IPS-15b (cell line): Measurements from ENCODE around the gene NPHP4.

Experiments used
- H3K27me3 ChIP-seq: one replicate; pipeline ENCODE4 v1.6.1; 2013; ENCODE audit warnings: low read length; ENCODE audit not compliant: control insufficient read depth, insufficient read depth
- H3K36me3 ChIP-seq: one replicate; pipeline ENCODE4 v1.6.1; 2013; ENCODE audit warnings: low read length; ENCODE audit not compliant: control insufficient read depth, insufficient read depth
- H3K4me1 ChIP-seq: one replicate; pipeline ENCODE4 v1.6.1; 2013; ENCODE audit warnings: mild to moderate bottlenecking, low read length; ENCODE audit not compliant: control insufficient read depth, insufficient read depth
- H3K4me3 ChIP-seq: one replicate; pipeline ENCODE4 v1.5.1; 2013; ENCODE audit warnings: low read depth, low read length
- H3K9ac ChIP-seq: one replicate; pipeline ENCODE4 v1.6.1; 2013; ENCODE audit warnings: low read depth, mild to moderate bottlenecking, low read length
- H3K9me3 ChIP-seq: one replicate; pipeline ENCODE4 v1.6.1; 2013; ENCODE audit warnings: mild to moderate bottlenecking, low read length; ENCODE audit not compliant: control insufficient read depth, insufficient read depth

NPHP4 gene

GRCh38 chr1:5948681-5949005 is 43.6 kb downstream of the NPHP4 start:
- Histone ChIP-seq H3K36me3 (peaks cover 3% of the 10 kb centered on the region), H3K27me3 (no peaks in the 10 kb centered on the region), H3K9ac (no peak overlapping the region), H3K4me1 (no peaks in the 10 kb centered on the region), H3K9me3 (no peaks in the 10 kb centered on the region), H3K4me3 (no peak overlapping the region)

DNA sequence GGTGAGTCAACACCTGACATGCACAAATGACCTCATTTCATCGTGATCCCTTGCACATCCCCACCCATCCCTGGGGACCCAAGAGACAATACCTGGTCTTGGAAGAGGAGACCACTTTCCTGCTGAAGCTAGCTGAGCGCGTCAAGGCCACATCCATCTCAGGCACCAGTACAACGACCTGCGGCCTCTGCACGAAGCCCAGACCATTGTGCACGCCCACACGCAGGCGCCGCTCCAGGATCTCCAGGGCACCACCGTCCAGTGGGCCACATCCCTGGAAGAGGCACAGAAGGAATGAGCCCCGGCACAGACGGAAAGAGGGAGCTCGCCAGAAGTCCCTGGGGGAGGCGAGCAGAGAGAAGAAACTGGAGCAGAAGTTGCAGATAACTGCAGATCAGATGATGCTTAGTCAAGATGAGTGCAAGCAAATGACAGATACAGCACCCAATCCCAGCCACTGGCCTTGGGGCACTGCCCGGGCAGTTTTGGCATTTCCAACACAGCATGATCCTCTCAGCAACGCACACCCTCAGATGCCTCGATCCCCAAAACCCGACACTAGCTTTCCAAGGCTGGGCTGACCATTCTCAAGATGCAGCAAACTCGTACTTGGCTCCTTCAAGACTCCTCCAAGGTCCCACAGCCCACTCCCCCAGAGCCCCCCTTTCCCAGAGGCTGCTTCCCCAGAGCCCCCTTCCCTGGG is 44.1 kb downstream of the NPHP4 start:
- Histone ChIP-seq H3K27me3 (no peaks in the 10 kb centered on the region), H3K36me3 (peaks cover 3% of the 10 kb centered on the region), H3K9me3 (no peaks in the 10 kb centered on the region), H3K4me1 (no peaks in the 10 kb centered on the region), H3K4me3 (no peak overlapping the region), H3K9ac (no peak overlapping the region)

DNA sequence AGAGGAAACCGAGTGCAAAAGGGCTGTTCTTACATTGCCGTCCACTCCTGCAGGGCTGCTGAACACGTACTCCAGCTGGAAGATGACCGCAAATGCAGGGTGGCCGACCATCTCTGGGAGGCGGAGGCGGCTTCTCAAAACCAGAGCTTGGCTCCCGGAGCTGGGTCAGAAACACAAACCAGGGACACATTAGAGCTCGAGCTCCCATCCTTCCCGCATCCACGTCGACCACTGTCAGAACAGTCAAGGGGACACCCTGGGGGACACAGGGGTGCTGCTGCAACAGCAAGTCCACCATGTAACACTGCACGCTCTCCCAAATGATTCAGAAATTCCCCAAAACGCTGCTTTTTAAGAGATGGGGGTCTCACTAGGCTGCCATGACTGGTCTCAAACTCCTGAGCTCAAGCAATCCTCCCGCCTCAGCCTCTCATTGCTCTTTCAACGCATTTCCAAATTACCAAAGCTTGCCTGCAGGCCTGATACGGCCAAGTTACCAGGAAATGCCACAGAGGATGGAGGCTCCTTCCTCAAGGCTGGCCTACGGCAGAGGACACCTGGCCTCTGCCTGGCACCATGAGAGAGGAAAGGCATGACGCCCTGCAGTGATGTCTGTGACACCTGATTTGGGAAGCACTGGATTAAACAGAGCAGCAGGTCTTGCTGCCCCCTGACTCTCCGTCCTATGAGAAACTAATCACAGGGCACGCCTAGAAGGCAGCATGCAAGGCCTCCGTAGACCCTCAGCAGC is 45.0 kb downstream of the NPHP4 start:
- Histone ChIP-seq H3K9ac (no peak overlapping the region), H3K36me3 (peaks cover 3% of the 10 kb centered on the region), H3K27me3 (no peaks in the 10 kb centered on the region), H3K9me3 (no peaks in the 10 kb centered on the region), H3K4me1 (no peaks in the 10 kb centered on the region), H3K4me3 (no peak overlapping the region)

- no peak overlapping the region for H3K9ac ChIP-seq
- no peaks in the 10 kb centered on the region for H3K9me3 ChIP-seq
- H3K4me1 ChIP-seq = no peaks in the 10 kb centered on the region
- H3K36me3 ChIP-seq = peaks cover 3% of the 10 kb centered on the region
- no peak overlapping the region for H3K4me3 ChIP-seq
- no peaks in the 10 kb centered on the region for H3K27me3 ChIP-seq
Observed at GRCh38 chr1:5945445-5945844, 46.8 kb downstream of the NPHP4 start.

GRCh38 chr1:5944843-5945167 is 47.4 kb downstream of the NPHP4 start:
- H3K9ac ChIP-seq = no peak overlapping the region
- no peak overlapping the region for H3K4me3 ChIP-seq
- peaks cover 3% of the 10 kb centered on the region for H3K36me3 ChIP-seq
- H3K27me3 ChIP-seq = no peaks in the 10 kb centered on the region
- no peaks in the 10 kb centered on the region for H3K9me3 ChIP-seq
- H3K4me1 ChIP-seq = no peaks in the 10 kb centered on the region

DNA sequence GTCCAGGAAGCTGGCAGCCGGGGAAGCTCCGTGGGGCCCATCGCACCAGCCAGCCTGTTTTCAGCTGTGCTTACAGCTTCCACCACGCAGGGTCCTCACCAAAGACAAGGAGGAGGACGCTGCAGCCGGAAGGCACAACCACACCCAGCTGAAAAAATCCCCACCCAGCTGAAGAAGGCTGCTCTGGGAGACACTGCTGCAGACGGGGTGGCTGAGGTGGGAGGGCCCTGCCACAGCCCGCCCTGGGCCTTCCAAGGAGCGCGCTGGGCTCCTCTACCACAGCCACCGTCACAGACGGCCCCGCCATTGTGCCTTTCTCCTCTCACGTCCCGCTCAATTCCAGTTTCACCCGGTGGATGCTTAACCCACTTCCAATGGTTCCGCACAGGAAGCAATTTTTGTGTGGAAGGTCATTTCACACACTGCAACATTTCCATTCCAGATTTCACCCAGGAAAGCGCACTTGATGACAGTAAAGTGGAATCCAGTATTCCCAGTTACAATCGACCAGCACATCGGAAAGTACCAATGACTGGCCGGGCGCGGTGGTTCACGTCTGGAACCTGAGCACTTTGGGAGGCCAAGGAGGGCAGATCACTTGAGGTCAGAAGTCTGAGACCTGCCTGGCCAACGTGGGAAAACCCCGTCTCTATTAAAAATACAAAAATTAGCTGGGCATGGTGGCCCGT is 47.9 kb downstream of the NPHP4 start:
- Histone ChIP-seq H3K9me3 (no peaks in the 10 kb centered on the region), H3K9ac (no peak overlapping the region), H3K4me3 (no peak overlapping the region), H3K4me1 (no peaks in the 10 kb centered on the region), H3K27me3 (no peaks in the 10 kb centered on the region), H3K36me3 (peaks cover 3% of the 10 kb centered on the region)

GRCh38 chr1:5943343-5944124 is 48.7 kb downstream of the NPHP4 start:
- Histone ChIP-seq H3K27me3 (no peaks in the 10 kb centered on the region), H3K4me1 (no peaks in the 10 kb centered on the region), H3K9me3 (no peaks in the 10 kb centered on the region), H3K4me3 (no peak overlapping the region), H3K36me3 (peaks cover 3% of the 10 kb centered on the region), H3K9ac (no peak overlapping the region)

GRCh38 chr1:5941671-5942070 is 50.6 kb downstream of the NPHP4 start:
- no peaks in the 10 kb centered on the region for H3K36me3 ChIP-seq
- no peaks in the 10 kb centered on the region for H3K4me1 ChIP-seq
- H3K9me3 ChIP-seq = no peaks in the 10 kb centered on the region
- H3K27me3 ChIP-seq = no peaks in the 10 kb centered on the region
- no peak overlapping the region for H3K4me3 ChIP-seq
- H3K9ac ChIP-seq = no peak overlapping the region

DNA sequence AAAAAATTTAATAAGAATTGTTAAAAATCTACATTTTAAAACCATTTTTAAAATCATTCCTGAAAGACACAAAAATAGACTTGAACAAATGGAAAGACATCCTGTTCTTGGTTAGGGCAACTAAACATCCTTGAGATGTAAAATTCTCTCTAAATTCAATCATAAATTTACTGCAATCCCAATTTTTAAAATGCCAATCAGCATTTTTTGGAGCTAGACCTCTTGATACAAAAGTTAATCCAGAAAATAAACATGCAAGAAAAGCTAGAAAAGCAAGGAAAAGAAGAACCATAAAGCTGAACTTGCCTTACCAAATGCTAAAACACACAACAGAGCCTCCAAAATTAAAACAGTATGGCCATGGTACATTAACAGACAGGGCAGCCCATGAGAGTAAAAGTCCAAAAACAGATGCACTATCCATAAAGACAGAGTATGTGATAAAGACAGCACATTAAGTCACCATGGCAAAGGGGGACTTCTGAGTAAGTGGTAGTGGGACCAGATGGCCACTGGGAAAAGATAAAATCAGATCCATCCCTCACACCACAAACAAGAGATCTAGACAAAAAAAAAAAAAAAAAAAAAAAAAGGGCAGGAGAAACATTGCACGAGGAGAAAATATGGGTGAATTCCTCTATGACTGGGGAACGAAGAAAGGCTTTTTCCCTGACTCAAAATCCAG is 51.4 kb downstream of the NPHP4 start:
- H3K27me3 ChIP-seq = no peaks in the 10 kb centered on the region
- no peaks in the 10 kb centered on the region for H3K4me1 ChIP-seq
- no peaks in the 10 kb centered on the region for H3K36me3 ChIP-seq
- H3K9me3 ChIP-seq = no peaks in the 10 kb centered on the region
- H3K4me3 ChIP-seq = no peak overlapping the region
- H3K9ac ChIP-seq = no peak overlapping the region

- H3K4me1 ChIP-seq = no peaks in the 10 kb centered on the region
- no peaks in the 10 kb centered on the region for H3K27me3 ChIP-seq
- H3K9ac ChIP-seq = no peak overlapping the region
- H3K4me3 ChIP-seq = no peak overlapping the region
- H3K36me3 ChIP-seq = no peaks in the 10 kb centered on the region
- no peaks in the 10 kb centered on the region for H3K9me3 ChIP-seq
Observed at GRCh38 chr1:5939271-5940170, 52.7 kb downstream of the NPHP4 start.
